Ramos (cell line): Measurements from ENCODE around the gene PRDM1.

ENCODE experiments used
- in situ Hi-C: fragments of 300-500 bp; cut with MboI; formaldehyde crosslinking; loops from one replicate; pipeline ENCODE4 v1.14.3; 2022; ENCODE audit warnings: low sequenced_read_pairs; ENCODE audit not compliant: unreplicated experiment

The PRDM1 gene

DNA sequence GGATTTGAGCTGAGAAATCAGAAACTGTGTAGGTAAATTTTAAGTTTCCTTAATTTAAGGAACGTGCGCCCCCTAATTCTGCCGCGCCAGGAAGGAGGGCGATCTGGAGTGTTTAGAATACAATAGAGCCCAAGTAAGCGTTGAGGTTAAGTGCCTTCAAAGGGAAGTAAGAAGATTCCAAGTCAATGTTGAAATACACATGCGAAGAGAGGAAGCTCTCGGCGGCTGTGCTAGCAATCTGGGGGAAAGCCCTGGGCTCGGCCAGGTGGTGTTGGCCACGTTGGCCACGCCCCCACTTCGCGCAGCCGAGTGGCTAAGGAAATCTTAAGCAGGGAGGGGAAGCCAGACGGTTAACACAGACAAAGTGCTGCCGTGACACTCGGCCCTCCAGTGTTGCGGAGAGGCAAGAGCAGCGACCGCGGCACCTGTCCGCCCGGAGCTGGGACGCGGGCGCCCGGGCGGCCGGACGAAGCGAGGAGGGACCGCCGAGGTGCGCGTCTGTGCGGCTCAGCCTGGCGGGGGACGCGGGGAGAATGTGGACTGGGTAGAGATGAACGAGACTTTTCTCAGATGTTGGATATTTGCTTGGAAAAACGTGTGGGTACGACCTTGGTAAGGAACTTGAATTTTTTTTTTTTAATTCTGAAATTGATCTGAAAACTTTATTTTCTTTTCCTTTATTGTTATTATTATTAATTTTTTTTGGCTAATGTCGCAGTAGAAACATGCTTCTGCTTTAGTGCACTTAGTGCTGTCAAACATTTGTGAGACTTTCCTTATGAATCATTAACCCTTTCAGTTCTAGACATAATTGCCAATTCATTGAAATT, at the start of gene PRDM1:
PRDM1 (plus strand) TSS at position 353 of the 830 bp plus-strand sequence; CDS start at position 571, 218 bp downstream.
- in situ Hi-C loops, result no loop called here

DNA sequence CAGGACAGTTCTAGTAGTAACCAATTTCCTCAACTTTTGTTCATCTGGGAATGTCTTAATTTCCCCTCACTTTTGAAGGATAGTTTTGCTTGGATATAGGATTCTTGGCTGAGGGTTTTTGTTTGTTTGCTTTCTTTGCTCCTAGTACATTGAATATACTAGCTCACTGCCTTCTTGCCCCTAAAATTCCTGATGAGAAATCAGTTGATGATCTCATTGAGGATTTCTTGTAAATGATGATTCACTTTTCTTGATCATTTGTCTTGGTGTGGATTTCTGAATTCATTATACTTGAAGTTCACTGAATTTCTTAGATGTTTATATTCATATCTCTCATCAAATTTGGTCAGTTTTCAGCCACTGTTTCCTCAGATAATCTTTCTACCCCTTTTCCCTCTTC, 49.1 kb upstream of the PRDM1 start:
- in situ Hi-C loops, result no loop called here

- in situ Hi-C loops, result no loop called here
Observed at GRCh38 chr6:106039897-106040592, 46.1 kb upstream of the PRDM1 start.

DNA sequence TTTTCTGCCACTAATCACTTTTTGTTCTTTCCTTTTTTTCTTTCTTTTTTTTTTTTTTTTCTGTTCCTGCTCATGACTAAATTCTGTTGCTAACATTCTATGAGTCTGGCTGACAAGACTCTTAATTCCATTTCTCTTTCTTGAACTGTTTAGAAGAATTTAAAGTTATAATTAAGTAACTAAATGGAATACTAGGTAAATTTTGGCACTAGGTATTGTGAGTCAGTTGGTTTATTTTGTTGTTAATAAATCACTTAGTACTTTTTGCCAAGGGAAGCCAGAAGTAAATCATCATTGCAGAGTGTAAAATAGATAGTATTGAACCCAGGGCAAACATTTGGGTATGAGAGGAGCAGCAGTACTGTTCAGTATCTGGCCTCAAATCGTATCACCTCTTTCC, 42.0 kb upstream of the PRDM1 start:
- in situ Hi-C loops, result no loop called here

GRCh38 chr6:106045077-106045476, 41.1 kb upstream of the PRDM1 start:
- in situ Hi-C loops, result no loop called here

DNA sequence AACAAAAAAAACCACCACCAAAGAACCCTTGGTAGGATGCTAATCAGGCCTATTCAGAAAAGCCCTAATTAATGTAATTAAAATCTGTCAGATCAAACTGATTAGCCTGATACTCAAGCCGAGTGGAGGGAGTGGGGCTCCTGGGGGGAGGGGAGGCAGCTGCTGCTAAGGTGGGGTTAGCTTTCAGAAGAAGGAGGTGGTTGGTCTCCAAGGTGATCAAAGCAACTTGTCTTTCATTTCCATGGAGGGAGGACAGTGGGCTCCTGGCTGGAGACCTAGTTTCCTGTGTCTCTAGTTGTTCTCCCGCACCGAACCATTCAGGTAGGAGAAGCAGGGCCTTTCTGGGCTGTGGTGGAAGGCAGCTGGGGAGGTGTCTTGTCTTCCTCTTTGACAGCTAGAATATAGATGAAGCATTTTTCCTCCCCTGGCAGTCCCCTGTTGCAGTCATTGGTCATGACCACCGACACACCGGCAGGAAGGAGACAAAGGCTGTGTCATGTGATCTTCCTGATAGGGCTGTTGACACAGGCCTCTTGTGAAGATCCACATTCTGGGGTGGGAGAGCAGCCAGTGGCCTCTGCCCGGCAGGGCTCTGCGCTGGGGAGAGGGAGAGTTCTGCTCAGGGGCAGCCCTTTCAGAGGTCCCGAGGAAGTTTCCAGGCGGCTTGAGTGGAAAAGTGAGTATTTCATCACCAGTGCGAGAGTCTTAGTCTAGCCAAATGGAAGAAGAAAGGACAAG, 39.9 kb upstream of the PRDM1 start:
- in situ Hi-C loops, result no loop called here

GRCh38 chr6:106046854-106047200, 39.3 kb upstream of the PRDM1 start:
- in situ Hi-C loops, result no loop called here

DNA sequence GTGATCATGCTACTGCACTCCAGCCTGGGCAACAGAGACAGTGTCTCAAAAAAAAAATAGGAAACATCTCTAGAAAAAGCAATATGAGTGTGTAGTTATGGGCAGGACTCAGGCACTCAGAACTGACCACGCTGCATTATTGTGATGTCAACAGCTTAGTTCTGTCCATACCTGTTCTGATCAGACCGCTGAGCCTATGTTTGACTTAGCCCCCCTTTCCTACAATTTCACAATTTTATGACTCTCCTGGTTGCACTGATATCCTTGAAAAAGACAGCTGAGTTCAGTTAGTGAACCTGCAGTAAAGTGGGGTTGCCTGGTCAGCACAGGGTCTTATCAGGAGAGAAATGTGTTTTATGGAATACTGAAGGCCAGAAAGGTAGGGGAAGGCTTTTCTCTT, 37.8 kb upstream of the PRDM1 start:
- in situ Hi-C loops, result no loop called here

- in situ Hi-C loops, result no loop called here
Observed at GRCh38 chr6:106050538-106050937, 35.6 kb upstream of the PRDM1 start.

DNA sequence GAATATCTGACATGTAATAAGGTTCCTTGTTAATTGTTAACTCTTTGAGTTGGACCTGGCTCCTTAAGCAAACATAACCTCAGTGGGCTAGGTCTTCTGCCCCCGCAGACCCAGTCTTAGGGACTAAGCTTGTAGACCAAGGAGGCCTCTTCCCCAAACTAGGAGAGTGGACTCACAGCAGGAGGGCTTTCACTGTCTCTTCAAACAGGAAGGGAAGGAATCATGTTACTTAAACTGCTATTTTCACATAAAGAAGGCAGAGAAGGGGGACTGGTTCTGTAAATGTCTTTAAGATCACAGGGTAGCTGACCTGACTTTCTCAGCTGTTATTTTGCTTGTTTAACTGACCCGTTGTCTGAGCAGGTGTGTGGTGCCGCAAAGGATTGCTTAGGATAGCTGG, 34.9 kb upstream of the PRDM1 start:
- in situ Hi-C loops, result no loop called here

- in situ Hi-C loops, result no loop called here
Observed at GRCh38 chr6:106053484-106054205, 32.5 kb upstream of the PRDM1 start.

DNA sequence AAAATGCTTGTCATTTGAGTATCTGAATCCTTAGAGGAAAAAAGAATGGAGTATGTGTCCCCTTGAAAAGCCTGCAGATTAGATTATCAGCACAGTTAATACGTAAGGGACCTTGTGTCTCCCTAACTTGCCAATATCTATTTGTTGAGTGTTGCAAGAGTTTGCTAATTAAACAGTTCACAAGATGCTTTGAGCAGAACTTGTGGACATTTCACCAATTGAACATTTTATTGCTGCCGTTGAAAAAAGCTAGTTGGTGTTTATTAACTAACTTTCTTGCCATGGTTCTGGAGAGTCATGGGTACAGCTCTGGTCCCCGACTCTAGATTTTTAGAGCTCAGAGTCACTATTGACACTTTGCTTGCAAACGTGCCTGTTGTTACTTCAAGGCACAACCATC, 30.6 kb upstream of the PRDM1 start:
- in situ Hi-C loops, result no loop called here

- in situ Hi-C loops, result no loop called here
Observed at GRCh38 chr6:106056060-106056745, 29.9 kb upstream of the PRDM1 start.

- in situ Hi-C loops, result no loop called here
Observed at GRCh38 chr6:106056746-106057390, 29.3 kb upstream of the PRDM1 start.

DNA sequence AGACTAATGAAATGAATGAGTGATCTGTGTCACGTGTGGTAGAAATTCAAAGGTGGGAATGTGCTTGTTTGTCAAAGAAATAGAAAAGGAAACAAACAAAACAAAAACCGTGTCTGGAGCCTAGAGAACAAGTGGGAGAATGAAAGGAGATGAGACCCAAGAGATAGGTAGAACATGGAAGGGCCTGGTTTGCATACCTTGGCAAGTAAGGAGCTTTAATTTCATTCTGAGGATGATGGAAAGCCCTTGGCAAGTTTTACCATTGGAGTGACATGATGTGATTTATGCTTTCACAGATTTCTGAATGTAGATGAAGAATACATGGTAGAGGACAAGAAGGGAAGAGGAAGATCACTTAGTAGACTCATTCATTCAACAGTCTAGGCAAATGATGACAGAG, 26.8 kb upstream of the PRDM1 start:
- in situ Hi-C loops, result no loop called here

GRCh38 chr6:106060167-106060566, 26.0 kb upstream of the PRDM1 start:
- in situ Hi-C loops, result no loop called here

DNA sequence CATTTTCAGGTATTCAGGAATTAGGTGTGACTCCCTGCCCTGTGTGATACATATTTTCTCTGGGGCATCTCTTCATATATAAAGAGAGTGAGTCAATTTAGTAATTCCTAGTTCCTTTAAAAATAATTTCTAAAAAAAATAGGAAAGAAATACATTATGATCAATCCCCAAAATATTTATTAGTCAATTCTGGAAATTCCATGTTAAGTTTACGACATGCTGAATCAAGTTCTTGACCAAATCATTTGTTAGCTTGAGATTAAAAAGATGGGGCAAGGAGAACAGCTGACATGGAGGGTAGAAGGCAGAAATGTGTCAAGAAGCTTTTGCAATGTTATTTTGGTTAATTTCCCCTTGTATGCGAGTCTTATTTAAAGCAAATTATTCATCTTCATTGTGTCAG, 22.7 kb upstream of the PRDM1 start:
- in situ Hi-C loops, result no loop called here

DNA sequence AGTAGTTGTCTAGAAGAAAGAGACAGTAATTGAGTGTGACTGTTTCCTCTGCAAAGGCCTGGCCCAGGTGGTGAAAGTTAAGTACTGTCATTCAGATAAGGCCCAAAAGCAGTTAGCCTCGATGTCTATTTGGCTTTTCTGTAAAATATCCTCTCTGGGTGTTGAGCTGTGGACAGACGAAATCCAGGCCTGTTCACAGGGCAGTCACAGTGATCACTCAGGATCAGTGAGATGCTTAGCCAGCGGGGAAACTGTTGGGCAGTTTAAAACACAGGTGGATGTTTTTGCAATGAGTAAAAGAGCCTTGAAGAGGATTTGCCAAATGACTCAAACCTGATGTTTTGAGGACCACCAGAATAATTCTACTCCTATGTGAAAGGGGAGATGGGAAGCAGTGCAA, 22.0 kb upstream of the PRDM1 start:
- in situ Hi-C loops, result no loop called here

GRCh38 chr6:106064756-106065155, 21.4 kb upstream of the PRDM1 start:
- in situ Hi-C loops, result no loop called here
